ENCODE measurements around the gene GTPBP8. TPM values are rescaled to one million over a fixed set of nuclear protein-coding genes. Genes with fewer than 3 reads are reported as not detected.
A peak's percentile ranks its signal among the peaks of the same experiment; 100 is the strongest.

Gene GTPBP8
- total RNA-seq, 1 donor from 2014 or later, result 29.1 TPM

GRCh38 chr3:112965656-112966055 lies 25.1 kb upstream of the GTPBP8 start:
- Mint-ChIP-seq H3K4me3 (no peak overlapping the region), H3K27ac (no peak overlapping the region), H3K9me3 (peaks cover 27% of the 10 kb centered on the region), H3K36me3 (peaks cover 15% of the 10 kb centered on the region), H3K4me1 (peaks cover 11% of the 10 kb centered on the region), H3K27me3 (ENCODE audit: low read depth) (no peaks in the 10 kb centered on the region)
- TF ChIP-seq CTCF (IDR thresholded peaks at IDR 0.05; ENCODE audit: unreplicated experiment), result no peak
- no peak for DNase-seq (ENCODE audit: low spot score in 2 of 2, unreplicated experiment in 2 of 2)

GRCh38 chr3:112966633-112967032 lies 24.2 kb upstream of the GTPBP8 start:
- no peak for TF ChIP-seq CTCF (IDR thresholded peaks at IDR 0.05; ENCODE audit: unreplicated experiment)
- no peak for DNase-seq (ENCODE audit: low spot score in 2 of 2, unreplicated experiment in 2 of 2)
- peaks cover 11% of the 10 kb centered on the region for H3K4me1 Mint-ChIP-seq
- H3K36me3 Mint-ChIP-seq, result peaks cover 15% of the 10 kb centered on the region
- H3K9me3 Mint-ChIP-seq, result peaks cover 25% of the 10 kb centered on the region
- no peak overlapping the region for H3K4me3 Mint-ChIP-seq
- no peak overlapping the region for H3K27ac Mint-ChIP-seq
- peaks cover under 1% of the 10 kb centered on the region for H3K27me3 Mint-ChIP-seq (ENCODE audit: low read depth)

- DNase-seq (ENCODE audit: low spot score in 2 of 2, unreplicated experiment in 2 of 2), result no peak
- Mint-ChIP-seq H3K27ac (peak overlapping the region; percentile 0), H3K27me3 (ENCODE audit: low read depth) (peaks cover 2% of the 10 kb centered on the region), H3K4me3 (no peak overlapping the region), H3K4me1 (peaks cover 13% of the 10 kb centered on the region), H3K36me3 (peaks cover 15% of the 10 kb centered on the region), H3K9me3 (peaks cover 19% of the 10 kb centered on the region)
- TF ChIP-seq CTCF (IDR thresholded peaks at IDR 0.05; ENCODE audit: unreplicated experiment), result no peak
These were observed 23.4 kb upstream of the GTPBP8 start for GRCh38 chr3:112967425-112967824.

- H3K9me3 Mint-ChIP-seq, result peaks cover 18% of the 10 kb centered on the region
- peaks cover 13% of the 10 kb centered on the region for H3K4me1 Mint-ChIP-seq
- TF ChIP-seq CTCF (IDR thresholded peaks at IDR 0.05; ENCODE audit: unreplicated experiment), result no peak
- H3K36me3 Mint-ChIP-seq, result peaks cover 15% of the 10 kb centered on the region
- DNase-seq (ENCODE audit: low spot score in 2 of 2, unreplicated experiment in 2 of 2), result no peak
- peaks cover 2% of the 10 kb centered on the region for H3K27me3 Mint-ChIP-seq (ENCODE audit: low read depth)
- no peak overlapping the region for H3K27ac Mint-ChIP-seq
- H3K4me3 Mint-ChIP-seq, result no peak overlapping the region
These were observed 23.0 kb upstream of the GTPBP8 start for GRCh38 chr3:112967828-112968227.

- H3K4me1 Mint-ChIP-seq, result peaks cover 26% of the 10 kb centered on the region
- H3K4me3 Mint-ChIP-seq, result no peak overlapping the region
- no peaks in the 10 kb centered on the region for H3K36me3 Mint-ChIP-seq
- peaks cover 2% of the 10 kb centered on the region for H3K27me3 Mint-ChIP-seq (ENCODE audit: low read depth)
- H3K9me3 Mint-ChIP-seq, result no peaks in the 10 kb centered on the region
- TF ChIP-seq CTCF (IDR thresholded peaks at IDR 0.05; ENCODE audit: unreplicated experiment), result no peak
- H3K27ac Mint-ChIP-seq, result no peak overlapping the region
- no peak for DNase-seq (ENCODE audit: low spot score in 2 of 2, unreplicated experiment in 2 of 2)
These were observed 18.6 kb upstream of the GTPBP8 start for GRCh38 chr3:112972158-112972557.
